OCI-LY1 (cell line): ENCODE measurements around the gene PTGES2.

Experiments used
- H2AFZ ChIP-seq: fragments of 200-600 bp; sonication (generic), shearing (Covaris generic); 2 replicates; pipeline ENCODE4 v1.6.0; 2014; ENCODE audit warnings: antibody characterized with exemption, mild to moderate bottlenecking, low read length
- H3F3A ChIP-seq: fragments of 200-600 bp; sonication (generic), shearing (Covaris generic); 2 replicates; pipeline ENCODE4 v1.6.0; 2014; ENCODE audit warnings: mild to moderate bottlenecking, antibody characterized with exemption, low read length, moderate library complexity; ENCODE audit not compliant: insufficient read depth
- H3K27ac ChIP-seq: fragments of 200-600 bp; sonication (generic); 2 replicates; pipeline ENCODE4 v1.5.1; 2014; ENCODE audit warnings: low read length, mixed run types, mild to moderate bottlenecking, low read depth; ENCODE audit not compliant: poor library complexity, severe bottlenecking
- H3K27me3 ChIP-seq: fragments of 200-600 bp; sonication (generic); 2 replicates; pipeline ENCODE4 v1.6.0; 2014; ENCODE audit warnings: antibody characterized with exemption, mild to moderate bottlenecking, low read length, moderate library complexity; ENCODE audit not compliant: insufficient read depth
- H3K36me3 ChIP-seq: fragments of 200-600 bp; sonication (generic); 2 replicates; pipeline ENCODE4 v1.6.1; 2014; ENCODE audit warnings: mild to moderate bottlenecking, antibody characterized with exemption, low read length, moderate library complexity, mixed read lengths; ENCODE audit not compliant: insufficient read depth
- H3K4me1 ChIP-seq: fragments of 200-600 bp; sonication (generic); 2 replicates; pipeline ENCODE4 v1.5.1; 2014; ENCODE audit warnings: mild to moderate bottlenecking, low read length, moderate library complexity; ENCODE audit not compliant: insufficient read depth, severe bottlenecking
- H3K4me2 ChIP-seq: fragments of 200-600 bp; sonication (generic), shearing (Covaris generic); 2 replicates; pipeline ENCODE4 v1.6.1; 2014; ENCODE audit warnings: low read length
- H3K4me3 ChIP-seq: fragments of 200-600 bp; sonication (generic); 2 replicates; pipeline ENCODE4 v1.5.1; 2014; ENCODE audit warnings: low read length, low read depth, mild to moderate bottlenecking, mixed read lengths; ENCODE audit not compliant: poor library complexity, severe bottlenecking
- H3K79me2 ChIP-seq: fragments of 200-600 bp; shearing (Covaris generic); 2 replicates; pipeline ENCODE4 v1.6.1; 2016; ENCODE audit warnings: mixed run types, low read length, mixed read lengths; ENCODE audit not compliant: insufficient read depth
- H3K9ac ChIP-seq: fragments of 200-600 bp; sonication (generic), shearing (Covaris generic); 2 replicates; pipeline ENCODE4 v1.6.1; 2014; ENCODE audit warnings: mild to moderate bottlenecking, low read length, mixed read lengths
- H3K9me2 ChIP-seq: fragments of 200-600 bp; sonication (generic), shearing (Covaris generic); 2 replicates; pipeline ENCODE4 v1.6.1; 2014; ENCODE audit warnings: low read depth, mild to moderate bottlenecking, low read length, mixed read lengths
- H3K9me3 ChIP-seq: fragments of 200-600 bp; shearing (Covaris generic); 2 replicates; pipeline ENCODE4 v1.6.1; 2014; ENCODE audit warnings: low read length, mixed read lengths
- H4K20me1 ChIP-seq: fragments of 200-600 bp; sonication (generic), shearing (Covaris generic); 2 replicates; pipeline ENCODE4 v1.6.0; 2016; ENCODE audit warnings: mild to moderate bottlenecking, low read length; ENCODE audit not compliant: insufficient read depth
- CTCF ChIP-seq: fragments of 200-600 bp; sonication (generic), shearing (Covaris generic); IDR thresholded peaks from 2 replicates; pipeline ENCODE4 v1.5.1; 2017; ENCODE audit warnings: mild to moderate bottlenecking, antibody characterized with exemption, low read length, moderate library complexity, mixed read lengths
- EZH2 ChIP-seq: fragments of 200-600 bp; sonication (generic), shearing (Covaris generic); IDR thresholded peaks from 2 replicates; pipeline ENCODE4 v1.8.0; 2017; ENCODE audit warnings: borderline replicate concordance, mixed run types, mild to moderate bottlenecking, antibody characterized with exemption, low read length, moderate library complexity, mixed read lengths

Gene PTGES2

GRCh38 chr9:128151309-128152132 is 24.0 kb upstream of the PTGES2 start:
- Histone ChIP-seq H3K9me3 (no peaks in the 10 kb centered on the region), H3K36me3 (no peaks in the 10 kb centered on the region; the same call in 1 of the 2 replicates), H3F3A (no peaks in the 10 kb centered on the region), H3K4me1 (no peaks in the 10 kb centered on the region), H3K27ac (no peak overlapping the region), H3K4me2 (no peak overlapping the region), H3K9ac (no peak overlapping the region), H3K9me2 (no peaks in the 10 kb centered on the region), H3K27me3 (peaks cover 8% of the 10 kb centered on the region; the same call in 1 of the 2 replicates), H4K20me1 (no peaks in the 10 kb centered on the region), H3K79me2 (no peaks in the 10 kb centered on the region), H3K4me3 (no peak overlapping the region), H2AFZ (no peak overlapping the region)
- no peak for TF ChIP-seq EZH2

- Histone ChIP-seq H2AFZ (no peak overlapping the region), H3K79me2 (no peaks in the 10 kb centered on the region), H3K4me3 (no peak overlapping the region), H3K27ac (no peak overlapping the region), H3K9me2 (no peaks in the 10 kb centered on the region), H3K4me2 (no peak overlapping the region), H3K9ac (no peak overlapping the region), H4K20me1 (no peaks in the 10 kb centered on the region), H3F3A (no peaks in the 10 kb centered on the region), H3K4me1 (no peaks in the 10 kb centered on the region), H3K27me3 (peaks cover 3% of the 10 kb centered on the region), H3K9me3 (no peaks in the 10 kb centered on the region), H3K36me3 (no peaks in the 10 kb centered on the region; the same call in 1 of the 2 replicates)
- TF ChIP-seq EZH2 = no peak
- TF ChIP-seq CTCF = peak; percentile 61
Observed at GRCh38 chr9:128150594-128151308, 23.2 kb upstream of the PTGES2 start.

- Histone ChIP-seq H4K20me1 (no peaks in the 10 kb centered on the region), H3K4me3 (no peak overlapping the region), H2AFZ (no peak overlapping the region), H3K36me3 (no peaks in the 10 kb centered on the region), H3K27ac (no peak overlapping the region), H3K79me2 (no peaks in the 10 kb centered on the region), H3K4me2 (no peak overlapping the region), H3K9ac (no peak overlapping the region), H3F3A (no peaks in the 10 kb centered on the region), H3K27me3 (no peaks in the 10 kb centered on the region; the same call in none of the 2 replicates), H3K4me1 (no peaks in the 10 kb centered on the region), H3K9me2 (no peaks in the 10 kb centered on the region), H3K9me3 (no peaks in the 10 kb centered on the region)
- TF ChIP-seq CTCF (no peak), EZH2 (no peak)
Observed at GRCh38 chr9:128149951-128150593, 22.5 kb upstream of the PTGES2 start.
